Measurements from ENCODE around the gene PROX1. TPM values are rescaled to one million over a fixed set of nuclear protein-coding genes. Genes with fewer than 3 reads are reported as not detected.

PROX1 gene
- total and polyA plus RNA-seq, 2 donors from 2014 or later = 0.92 to 6.6 TPM

- Histone ChIP-seq H3K27ac (ENCODE audit: low read depth in 2 of 2, low read length in 2 of 2) (no peak overlapping the region), H3K36me3 (ENCODE audit: control insufficient read depth in 2 of 3, insufficient read depth in 3 of 3, low read length in 3 of 3) (no peaks in the 10 kb centered on the region), H3K9ac (ENCODE audit: low read length in 3 of 3) (peak overlapping the region in 2 of 3 donors; percentile 58 to 71), H3K4me3 (ENCODE audit: low read length in 3 of 3) (peak overlapping the region; percentile 64 to 79 (median 66)), H3K4me1 (ENCODE audit: control insufficient read depth in 2 of 3, insufficient read depth in 2 of 3, low read depth in 1 of 3, low read length in 3 of 3) (peaks cover 0 to 2% (median 0%) of the 10 kb centered on the region in 3 donors), H3K27me3 (ENCODE audit: control insufficient read depth, insufficient read depth, low read length) (peaks cover 34% of the 10 kb centered on the region), H3K9me3 (ENCODE audit: control insufficient read depth in 2 of 3, insufficient read depth in 1 of 3, low read length in 3 of 3) (no peaks in the 10 kb centered on the region)
- FAIRE-seq = no peak
- intact Hi-C loops (cut with DNase I) = no loop called here
- TF ChIP-seq, protein P1, sequence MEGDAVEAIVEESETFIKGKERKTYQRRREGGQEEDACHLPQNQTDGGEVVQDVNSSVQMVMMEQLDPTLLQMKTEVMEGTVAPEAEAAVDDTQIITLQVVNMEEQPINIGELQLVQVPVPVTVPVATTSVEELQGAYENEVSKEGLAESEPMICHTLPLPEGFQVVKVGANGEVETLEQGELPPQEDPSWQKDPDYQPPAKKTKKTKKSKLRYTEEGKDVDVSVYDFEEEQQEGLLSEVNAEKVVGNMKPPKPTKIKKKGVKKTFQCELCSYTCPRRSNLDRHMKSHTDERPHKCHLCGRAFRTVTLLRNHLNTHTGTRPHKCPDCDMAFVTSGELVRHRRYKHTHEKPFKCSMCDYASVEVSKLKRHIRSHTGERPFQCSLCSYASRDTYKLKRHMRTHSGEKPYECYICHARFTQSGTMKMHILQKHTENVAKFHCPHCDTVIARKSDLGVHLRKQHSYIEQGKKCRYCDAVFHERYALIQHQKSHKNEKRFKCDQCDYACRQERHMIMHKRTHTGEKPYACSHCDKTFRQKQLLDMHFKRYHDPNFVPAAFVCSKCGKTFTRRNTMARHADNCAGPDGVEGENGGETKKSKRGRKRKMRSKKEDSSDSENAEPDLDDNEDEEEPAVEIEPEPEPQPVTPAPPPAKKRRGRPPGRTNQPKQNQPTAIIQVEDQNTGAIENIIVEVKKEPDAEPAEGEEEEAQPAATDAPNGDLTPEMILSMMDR (IDR thresholded peaks at IDR 0.05; ENCODE audit: borderline replicate concordance, extremely low read depth, insufficient read depth) = no peak
- DNase-seq = peak; percentile 67 to 97 (median 95)
These were observed 299 bp upstream of the PROX1 start for GRCh38 chr1:213987422-213987926.

- TF ChIP-seq, protein P1 (IDR thresholded peaks at IDR 0.05; ENCODE audit: borderline replicate concordance, extremely low read depth, insufficient read depth) = no peak
- FAIRE-seq = no peak
- peaks cover 29% of the 10 kb centered on the region for H3K27me3 ChIP-seq (ENCODE audit: control insufficient read depth, insufficient read depth, low read length)
These were observed 781 bp downstream of the PROX1 start for GRCh38 chr1:213988507-213989001.

DNA sequence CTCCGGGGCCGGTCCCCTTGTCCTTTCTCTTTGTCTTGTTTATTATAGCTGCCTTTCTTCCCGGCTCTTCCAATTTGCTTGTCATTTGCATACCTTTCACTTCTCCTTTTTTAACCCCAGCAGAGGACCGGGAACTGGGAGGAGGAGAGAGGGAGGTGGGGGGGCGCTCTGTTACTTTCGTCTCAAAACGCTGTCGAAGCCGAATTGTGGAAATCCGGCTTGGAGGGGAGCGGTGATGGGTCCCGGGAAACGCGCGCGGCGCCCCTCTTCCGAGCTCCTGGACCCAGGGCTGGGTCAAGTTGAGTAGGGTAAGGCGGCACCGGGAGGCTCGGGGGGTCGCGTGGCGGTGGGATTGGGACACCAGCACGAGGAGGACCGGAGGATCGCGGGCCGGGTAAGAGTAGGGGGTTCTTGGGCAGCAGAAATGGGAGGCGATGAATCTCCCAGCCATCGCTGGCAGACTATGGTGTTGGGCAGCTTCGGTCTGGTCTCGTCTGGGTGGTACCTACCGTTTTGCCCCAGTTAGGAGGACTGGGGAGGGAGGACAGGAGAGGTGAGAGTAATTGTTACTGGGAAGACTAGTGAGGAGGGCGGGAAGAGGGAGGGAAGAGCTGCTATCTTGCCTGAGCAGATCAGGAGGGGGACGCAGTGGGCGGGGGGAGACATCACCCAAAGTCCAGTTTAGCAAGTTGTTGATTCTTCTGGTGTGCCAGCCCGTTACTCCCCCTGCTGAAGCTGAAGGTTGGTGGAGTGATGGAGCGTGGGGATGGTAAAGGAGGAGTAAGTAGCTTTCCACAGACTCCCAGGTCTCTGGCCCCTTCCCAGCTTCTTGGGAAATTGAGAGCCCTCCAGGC lies 1.5 kb downstream of the PROX1 start:
- peak overlapping the region in 2 of 3 donors; percentile 58 to 71 for H3K9ac ChIP-seq (ENCODE audit: low read length in 3 of 3)
- peaks cover 24% of the 10 kb centered on the region for H3K27me3 ChIP-seq (ENCODE audit: control insufficient read depth, insufficient read depth, low read length)
- no peak overlapping the region for H3K27ac ChIP-seq (ENCODE audit: low read depth in 2 of 2, low read length in 2 of 2)
- peak overlapping the region; percentile 64 to 79 (median 66) for H3K4me3 ChIP-seq (ENCODE audit: low read length in 3 of 3)
- intact Hi-C loops (cut with DNase I) = no loop called here
- no peaks in the 10 kb centered on the region for H3K4me1 ChIP-seq (ENCODE audit: control insufficient read depth in 2 of 3, insufficient read depth in 2 of 3, low read depth in 1 of 3, low read length in 3 of 3)
- FAIRE-seq = no peak
- DNase-seq = peak in 3 of 5 donors; percentile 48 to 70 (median 59)
- TF ChIP-seq, protein P1 (IDR thresholded peaks at IDR 0.05; ENCODE audit: borderline replicate concordance, extremely low read depth, insufficient read depth) = no peak
- peaks cover 0 to 3% (median 0%) of the 10 kb centered on the region in 3 donors for H3K36me3 ChIP-seq (ENCODE audit: control insufficient read depth in 2 of 3, insufficient read depth in 3 of 3, low read length in 3 of 3)
- H3K9me3 ChIP-seq (ENCODE audit: control insufficient read depth in 2 of 3, insufficient read depth in 1 of 3, low read length in 3 of 3) = no peaks in the 10 kb centered on the region

More at GRCh38 chr1:213988507-213989001, 781 bp downstream of the PROX1 start:
- no peaks in the 10 kb centered on the region for H3K9me3 ChIP-seq (ENCODE audit: control insufficient read depth in 2 of 3, insufficient read depth in 1 of 3, low read length in 3 of 3)
- no peaks in the 10 kb centered on the region for H3K4me1 ChIP-seq (ENCODE audit: control insufficient read depth in 2 of 3, insufficient read depth in 2 of 3, low read depth in 1 of 3, low read length in 3 of 3)
- no peaks in the 10 kb centered on the region for H3K36me3 ChIP-seq (ENCODE audit: control insufficient read depth in 2 of 3, insufficient read depth in 3 of 3, low read length in 3 of 3)
- H3K27ac ChIP-seq (ENCODE audit: low read depth in 2 of 2, low read length in 2 of 2) = no peak overlapping the region
- peak overlapping the region; percentile 64 to 79 (median 66) for H3K4me3 ChIP-seq (ENCODE audit: low read length in 3 of 3)
- peak in 3 of 5 donors; percentile 63 to 87 (median 74) for DNase-seq
- intact Hi-C loops (cut with DNase I) = no loop called here
- peak overlapping the region in 2 of 3 donors; percentile 58 to 71 for H3K9ac ChIP-seq (ENCODE audit: low read length in 3 of 3)
